B cell (primary cell): ENCODE results near the gene C10orf143. TPM values are rescaled to one million over a fixed set of nuclear protein-coding genes. Genes with fewer than 3 reads are reported as not detected.

Experiments used
- ATAC-seq: fragments of 200-7000 bp; cut with Tn5 transposase; one replicate; pipeline ENCODE4 v1.10.0; 2021; ENCODE audit warnings: low read depth, mild to moderate bottlenecking, moderate number of reproducible peaks, moderate library complexity
- CTCF ChIA-PET: fragments of 350-600 bp; sonication (Branson Sonifier 250); formaldehyde crosslinking; loops from one replicate; lab custom pipeline; 2021; ENCODE audit warnings: antibody characterized with exemption, inconsistent platforms; lab: Charles Lee
- POLR2A ChIA-PET: fragments of 350-600 bp; sonication (Branson Sonifier 250); formaldehyde crosslinking; loops from one replicate; lab custom pipeline; 2021; ENCODE audit warnings: antibody characterized with exemption; lab: Charles Lee
- DNase-seq: peaks from one replicate; pipeline ENCODE4 v3.0.0; 2013
- H2AFZ ChIP-seq: 2 replicates; pipeline ENCODE4 v1.6.1; 2012; ENCODE audit warnings: mild to moderate bottlenecking, low read depth, low read length; ENCODE audit not compliant: insufficient read depth, poor library complexity, severe bottlenecking
- H3K27ac ChIP-seq, 2 donors: 1 replicate in 1 of 2; 2 replicates in 1 of 2; pipeline ENCODE4 v1.5.1; 2012 to 2013; ENCODE audit warnings: low read length in 2 of 2, mild to moderate bottlenecking in 2 of 2, moderate library complexity in 1 of 2
- H3K27me3 ChIP-seq, 4 experiments: fragments of 200-600 bp in 1 of 4; sonication (generic) in 1 of 4; replicated peaks in 1 of 4; 1 replicate in 2 of 4; 2 replicates in 2 of 4; pipeline versions ENCODE4 v1.6.1 to v1.7.0; 2013 to 2016; ENCODE audit warnings: low read length in 3 of 4, mild to moderate bottlenecking in 2 of 4, mixed read lengths in 1 of 4, moderate library complexity in 1 of 4; ENCODE audit not compliant: insufficient read depth in 4 of 4, control insufficient read depth in 3 of 4; ENCODE audit errors: control extremely low read depth in 1 of 4
- H3K36me3 ChIP-seq, 2 experiments: replicated peaks in 1 of 2; 1 replicate in 1 of 2; 2 replicates in 1 of 2; pipeline versions ENCODE4 v1.6.1 to v1.7.1; 2013; ENCODE audit warnings: low read length in 1 of 2; ENCODE audit not compliant: insufficient read depth in 2 of 2, control insufficient read depth in 1 of 2; ENCODE audit errors: control extremely low read depth in 1 of 2, extremely low read depth in 1 of 2
- H3K4me1 ChIP-seq, 2 donors: fragments of 200-600 bp in 1 of 2; sonication (generic) in 1 of 2; 1 replicate in 1 of 2; 2 replicates in 1 of 2; pipeline versions ENCODE4 v1.5.1 to v1.6.1; 2013 to 2017; ENCODE audit warnings: low read length in 2 of 2; ENCODE audit not compliant: control insufficient read depth in 2 of 2, insufficient read depth in 2 of 2
- H3K4me2 ChIP-seq: replicated peaks from 2 replicates; pipeline ENCODE3; 2012; ENCODE audit warnings: mild to moderate bottlenecking, low read depth, low read length; ENCODE audit not compliant: poor library complexity, severe bottlenecking
- H3K4me3 ChIP-seq, 5 experiments: fragments of 200-600 bp in 1 of 5; sonication (generic) in 1 of 5; 1 replicate in 3 of 5; 2 replicates in 2 of 5; pipeline versions ENCODE4 v1.5.1 to v1.7.0; 2011 to 2016; ENCODE audit warnings: low read length in 4 of 5, mild to moderate bottlenecking in 4 of 5, low read depth in 2 of 5, control low read depth in 1 of 5, moderate library complexity in 1 of 5; ENCODE audit not compliant: insufficient read depth in 1 of 5; ENCODE audit errors: control extremely low read depth in 1 of 5, extremely low read depth in 1 of 5
- H3K79me2 ChIP-seq: fragments of 200-600 bp; sonication (generic); one replicate; pipeline ENCODE4 v1.6.0; 2016; ENCODE audit warnings: low read length; ENCODE audit not compliant: control insufficient read depth, insufficient read depth
- H3K9ac ChIP-seq: fragments of 200-600 bp; sonication (generic); 2 replicates; pipeline ENCODE4 v1.6.1; 2017; ENCODE audit warnings: mild to moderate bottlenecking, low read length, moderate library complexity
- H3K9me3 ChIP-seq, 3 donors: one replicate each; pipeline versions ENCODE4 v1.6.1 to v1.7.1; 2013; ENCODE audit warnings: low read length in 2 of 3; ENCODE audit not compliant: control insufficient read depth in 2 of 3, insufficient read depth in 1 of 3; ENCODE audit errors: control extremely low read depth in 1 of 3
- H4K20me1 ChIP-seq: 2 replicates; pipeline ENCODE4 v1.6.0; 2012; ENCODE audit warnings: mild to moderate bottlenecking, low read length; ENCODE audit not compliant: insufficient read depth, control insufficient read depth, poor library complexity, severe bottlenecking
- H3K27ac Mint-ChIP-seq: one replicate; pipeline ENCODE4 v1.8.0; 2021; ENCODE audit warnings: mixed read lengths
- H3K27me3 Mint-ChIP-seq: one replicate; pipeline ENCODE4 v1.8.0; 2021; ENCODE audit warnings: mixed read lengths
- H3K4me1 Mint-ChIP-seq: one replicate; pipeline ENCODE4 v1.8.0; 2021; ENCODE audit warnings: mixed read lengths
- H3K4me3 Mint-ChIP-seq: one replicate; pipeline ENCODE4 v1.8.0; 2021; ENCODE audit warnings: mixed read lengths
- H3K9me3 Mint-ChIP-seq: one replicate; pipeline ENCODE4 v1.8.0; 2022; ENCODE audit warnings: mixed read lengths; ENCODE audit not compliant: insufficient read depth
- CTCF ChIP-seq: fragments of 200-600 bp; IDR thresholded peaks from one replicate; pipeline ENCODE4 v1.8.0; 2022; ENCODE audit warnings: antibody characterized with exemption, mild to moderate bottlenecking
- EZH2 ChIP-seq: IDR thresholded peaks from 2 replicates; pipeline ENCODE4 v1.6.1; 2012; ENCODE audit warnings: borderline replicate concordance, low read depth, mild to moderate bottlenecking, moderate library complexity, low read length; ENCODE audit not compliant: insufficient read depth, poor library complexity, severe bottlenecking
- WGBS: methylation state at CpG from one replicate; pipeline ENCODE4 v1.1.5; 2013; ENCODE audit warnings: missing lambda C conversion rate; ENCODE audit not compliant: insufficient coverage; 5-methylcytosine and 5-hydroxymethylcytosine counted together
- intact Hi-C: fragments of 100-400 bp; cut with micrococcal nuclease; formaldehyde crosslinking; loops from one replicate; pipeline ENCODE4 v1.10.0; 2022
- polyA plus RNA-seq: library from polyadenylated mRNA; depleted of rRNA; stranded (reverse); fragments of >200 nt; gene quantifications from 2 replicates; pipeline ENCODE4 v1.2.3, GENCODE V29; 2012
- total RNA-seq, 2 donors: library from RNA; stranded (reverse); fragments of 120-200 nt in 1 of 2; gene quantifications; 1 replicate in 1 of 2; 2 replicates in 1 of 2; pipeline versions ENCODE4 v1.2.3 to v1.2.4, GENCODE V29; 2013 to 2022

C10orf143 gene
- total and polyA plus RNA-seq, 2 donors (not counting 1 experiment from before 2014, with no cell fraction given): 9.1 to 12.8 TPM

GRCh38 chr10:130017631-130018022 is 93.0 kb downstream of the C10orf143 start:
- Histone ChIP-seq H3K4me1 (no peaks in the 10 kb centered on the region), H4K20me1 (no peaks in the 10 kb centered on the region), H3K27ac (no peak overlapping the region), H3K4me2 (no peak overlapping the region), H3K4me3 (no peak overlapping the region), H3K36me3 (no peaks in the 10 kb centered on the region), H3K9ac (no peak overlapping the region), H2AFZ (no peak overlapping the region), H3K27me3 (no peaks in the 10 kb centered on the region), H3K79me2 (no peaks in the 10 kb centered on the region), H3K9me3 (peaks cover 0 to 6% (median 0%) of the 10 kb centered on the region in 3 donors)
- intact Hi-C loops: no loop called here
- no peaks in the 10 kb centered on the region for H3K4me1 Mint-ChIP-seq
- ChIA-PET POLR2A (no interaction called here), CTCF (no interaction called here)
- no peak for TF ChIP-seq EZH2
- no peak for TF ChIP-seq CTCF
- 89% methylated on average over 13 of the region's 13 CpGs for WGBS
- no peak overlapping the region for H3K4me3 Mint-ChIP-seq
- DNase-seq (no peak), ATAC-seq (no peak)
- no peaks in the 10 kb centered on the region for H3K27me3 Mint-ChIP-seq
- H3K9me3 Mint-ChIP-seq: no peaks in the 10 kb centered on the region
- H3K27ac Mint-ChIP-seq: no peak overlapping the region

GRCh38 chr10:130016993-130017630 is 93.5 kb downstream of the C10orf143 start:
- H3K79me2 ChIP-seq: no peaks in the 10 kb centered on the region
- Mint-ChIP-seq H3K4me1 (no peaks in the 10 kb centered on the region), H3K9me3 (no peaks in the 10 kb centered on the region), H3K4me3 (no peak overlapping the region), H3K27ac (no peak overlapping the region), H3K27me3 (peaks cover under 1% of the 10 kb centered on the region)
- ChIA-PET POLR2A (no interaction called here), CTCF (no interaction called here)
- H3K9me3 ChIP-seq: peaks cover 0 to 6% (median 0%) of the 10 kb centered on the region in 3 donors
- no peak overlapping the region for H3K27ac ChIP-seq
- ATAC-seq: no peak
- no peak for DNase-seq
- TF ChIP-seq CTCF: no peak
- no peak for TF ChIP-seq EZH2
- no peak overlapping the region for H3K4me2 ChIP-seq
- H4K20me1 ChIP-seq: no peaks in the 10 kb centered on the region
- WGBS: 94% methylated on average over 8 of the region's 19 CpGs
- H3K27me3 ChIP-seq: no peaks in the 10 kb centered on the region
- no peak overlapping the region for H3K4me3 ChIP-seq
- H2AFZ ChIP-seq: no peak overlapping the region
- H3K4me1 ChIP-seq: no peaks in the 10 kb centered on the region
- no peak overlapping the region for H3K9ac ChIP-seq
- intact Hi-C loops: no loop called here
- no peaks in the 10 kb centered on the region for H3K36me3 ChIP-seq
